GM19025 (cell line): ENCODE measurements around the gene INPP5A.
"Not testable (repeated sequence)": the region's sequence is repeated elsewhere in the genome, so short reads cannot be mapped to it uniquely, and the experiment has no call there.

Experiments used
- ATAC-seq: cut with Tn5 transposase; IDR thresholded peaks from one replicate; pipeline ENCODE4 v1.9.1; 2021; ENCODE audit warnings: mild to moderate bottlenecking, low read depth, moderate library complexity; ENCODE audit not compliant: unreplicated experiment

INPP5A gene

DNA sequence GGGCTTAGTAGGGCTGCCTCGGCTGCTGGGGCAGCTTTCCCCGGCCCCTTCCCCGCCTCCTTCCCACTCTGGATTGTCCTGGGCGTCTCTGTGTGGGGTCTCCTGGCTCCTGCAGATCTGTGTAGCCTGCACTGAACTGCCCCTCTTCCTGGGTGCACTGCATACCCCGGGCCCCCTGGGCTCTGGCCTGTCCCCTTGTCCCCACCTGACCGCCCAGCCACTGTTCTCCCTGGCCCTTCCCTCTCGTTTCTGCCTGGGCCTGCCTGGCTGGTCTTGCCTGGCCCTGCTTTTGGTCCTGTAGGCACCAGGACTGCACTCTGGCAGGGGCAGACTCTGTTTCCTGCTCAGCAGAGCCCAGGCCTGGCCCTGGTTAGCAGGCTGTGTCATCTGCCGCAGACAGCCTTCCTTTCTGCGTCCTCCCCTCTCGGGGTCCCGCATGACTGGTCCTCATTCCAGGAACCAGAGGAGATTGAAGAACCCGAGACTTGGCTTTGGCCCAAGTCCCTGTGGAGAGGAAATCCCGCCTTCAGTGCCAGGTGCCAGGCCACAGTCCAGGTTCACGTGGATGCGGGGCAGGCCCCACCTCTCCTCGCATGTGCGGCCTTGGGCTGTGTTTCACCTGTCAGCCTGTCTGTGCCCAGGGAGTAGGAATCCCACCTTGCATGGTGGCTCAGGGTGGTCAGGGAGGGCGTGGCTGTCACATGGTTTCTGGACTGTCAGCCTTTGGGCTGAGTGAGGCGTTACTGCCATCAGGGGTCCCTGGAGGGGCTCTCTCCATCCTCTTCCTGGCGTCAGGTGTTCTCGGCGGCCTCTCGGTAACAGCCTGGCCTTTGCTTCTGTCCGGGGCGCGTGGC lies 9.2 kb downstream of the INPP5A start:
- no peak for ATAC-seq

DNA sequence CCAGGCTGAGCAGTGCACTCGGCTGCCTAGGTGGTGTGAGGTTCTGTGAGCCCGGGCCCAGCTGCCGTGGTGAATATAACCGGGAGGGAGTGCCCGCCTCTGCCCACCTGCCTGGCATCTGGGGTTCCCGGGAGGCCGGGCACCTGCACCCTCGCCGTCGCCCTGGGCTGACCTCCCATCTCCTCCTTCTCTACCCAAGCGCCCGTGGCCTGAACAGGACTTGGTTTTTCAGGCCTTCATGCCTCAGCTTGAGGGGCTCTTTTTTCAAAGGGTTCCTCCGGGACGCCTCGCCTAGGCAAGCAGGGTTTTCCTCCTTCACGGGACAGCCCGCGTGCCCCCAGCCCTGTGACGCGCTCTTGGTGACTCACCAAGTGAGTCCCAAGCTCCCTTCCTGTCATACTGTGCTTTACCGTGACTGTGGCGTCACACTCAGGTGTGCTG lies 9.9 kb downstream of the INPP5A start:
- no peak for ATAC-seq

DNA sequence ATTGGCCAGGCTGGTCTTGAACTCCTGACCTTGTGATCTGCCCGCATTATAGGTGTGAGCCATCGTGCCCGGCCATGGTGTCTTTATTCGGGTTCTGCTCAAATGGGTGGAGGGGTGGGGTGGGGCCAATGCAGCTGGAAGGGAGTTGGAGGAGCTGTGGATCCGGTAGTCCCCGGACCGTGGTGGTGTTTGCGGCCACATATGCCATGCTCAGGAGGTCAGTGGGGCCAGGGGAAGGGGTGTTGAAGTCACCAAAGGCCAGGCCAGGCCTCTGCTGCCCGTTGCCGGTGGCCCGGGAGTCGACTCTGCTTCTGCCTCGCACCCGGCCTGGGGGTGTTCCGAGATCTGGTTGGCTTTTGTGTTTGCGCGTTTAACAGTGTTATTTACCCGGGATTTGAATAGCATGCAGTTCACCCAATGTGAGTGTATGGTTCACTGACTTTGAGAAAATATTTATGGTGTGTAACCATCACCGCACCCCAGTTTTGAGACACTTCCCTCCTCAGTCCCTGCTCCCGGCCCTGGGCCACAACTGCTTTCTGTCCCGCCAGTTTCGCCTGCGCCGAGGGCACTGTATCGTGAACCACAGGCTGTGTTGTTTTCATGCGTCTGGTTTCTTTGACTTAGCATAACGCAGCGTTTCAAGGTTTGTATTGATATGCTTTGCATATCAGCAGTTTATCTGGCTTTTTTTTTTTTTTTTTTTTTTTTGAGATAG lies 10.7 kb downstream of the INPP5A start:
- ATAC-seq: no peak

DNA sequence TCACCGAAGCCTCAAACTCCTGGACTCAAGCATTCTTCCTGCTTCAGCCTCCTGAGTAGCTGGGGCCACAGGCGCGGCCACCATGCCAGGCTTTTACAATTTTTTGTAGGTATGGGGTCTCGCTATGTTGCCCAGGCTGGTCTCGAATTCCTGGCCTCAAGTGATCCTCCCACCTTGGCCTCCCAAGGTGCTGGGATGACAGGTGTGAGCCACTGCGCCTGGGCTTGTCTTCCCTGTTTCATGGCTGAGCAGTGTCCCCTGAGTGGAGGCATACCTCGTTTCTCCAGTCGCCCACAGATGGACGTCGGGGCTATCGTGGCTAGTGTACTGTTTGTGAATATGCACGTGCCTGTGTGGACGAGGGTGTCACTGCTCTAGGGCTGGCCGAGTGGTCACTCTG lies 11.3 kb downstream of the INPP5A start:
- no peak for ATAC-seq

DNA sequence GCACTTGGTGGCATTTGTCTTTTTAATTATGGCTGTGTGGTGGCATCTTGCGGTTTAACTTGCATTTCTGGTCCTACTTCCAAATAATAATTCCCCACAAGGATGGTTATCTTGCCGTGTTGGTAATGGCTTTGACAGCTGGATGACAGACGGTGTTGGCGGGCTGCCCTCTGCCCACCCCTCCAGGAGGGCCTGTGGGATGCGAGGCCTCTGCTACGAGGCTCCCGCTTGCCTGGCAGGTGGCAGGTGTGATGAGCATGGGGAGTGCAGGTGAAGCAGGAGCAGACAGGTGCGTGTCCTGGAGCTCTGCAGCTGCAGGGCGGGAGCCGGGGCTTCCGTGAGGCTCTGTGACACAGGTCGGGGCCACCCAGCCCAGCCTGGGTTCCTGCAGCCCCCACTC lies 11.8 kb downstream of the INPP5A start:
- no peak for ATAC-seq

DNA sequence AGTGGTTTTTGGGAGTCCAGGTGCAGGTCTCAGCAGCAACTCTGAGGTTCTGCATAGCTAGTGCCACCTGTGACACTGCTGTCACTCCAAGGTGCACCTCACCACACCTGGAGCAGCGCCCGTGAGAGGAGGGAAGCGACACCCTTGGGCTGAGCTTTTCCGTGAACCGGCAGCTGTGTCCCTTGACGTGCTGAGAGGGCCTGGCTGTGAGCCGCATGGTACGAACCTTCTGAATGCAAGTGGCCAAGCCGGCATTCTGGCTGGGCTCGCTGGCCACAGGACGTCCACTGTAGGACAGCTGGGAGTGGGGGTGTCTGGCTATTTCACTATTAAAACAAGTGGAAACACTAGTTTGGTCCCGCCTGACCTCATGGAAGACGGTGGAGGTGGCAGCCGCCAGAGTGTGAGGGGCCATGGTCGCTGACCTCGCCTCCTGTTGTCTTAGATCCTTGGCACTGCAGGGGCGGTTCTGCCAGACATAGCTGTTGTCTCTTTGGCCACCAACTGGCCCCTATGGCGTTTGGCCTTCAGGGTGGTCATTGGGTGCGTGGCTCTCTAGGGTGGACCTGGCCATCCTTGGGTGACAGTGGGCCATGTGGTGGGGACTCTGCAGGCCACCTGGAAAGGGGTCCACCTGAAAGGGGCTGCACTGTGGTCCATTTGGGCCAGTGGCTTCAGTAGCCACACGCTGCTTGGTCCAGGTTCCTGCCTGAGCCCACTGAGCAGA lies 12.9 kb downstream of the INPP5A start:
- no peak for ATAC-seq

DNA sequence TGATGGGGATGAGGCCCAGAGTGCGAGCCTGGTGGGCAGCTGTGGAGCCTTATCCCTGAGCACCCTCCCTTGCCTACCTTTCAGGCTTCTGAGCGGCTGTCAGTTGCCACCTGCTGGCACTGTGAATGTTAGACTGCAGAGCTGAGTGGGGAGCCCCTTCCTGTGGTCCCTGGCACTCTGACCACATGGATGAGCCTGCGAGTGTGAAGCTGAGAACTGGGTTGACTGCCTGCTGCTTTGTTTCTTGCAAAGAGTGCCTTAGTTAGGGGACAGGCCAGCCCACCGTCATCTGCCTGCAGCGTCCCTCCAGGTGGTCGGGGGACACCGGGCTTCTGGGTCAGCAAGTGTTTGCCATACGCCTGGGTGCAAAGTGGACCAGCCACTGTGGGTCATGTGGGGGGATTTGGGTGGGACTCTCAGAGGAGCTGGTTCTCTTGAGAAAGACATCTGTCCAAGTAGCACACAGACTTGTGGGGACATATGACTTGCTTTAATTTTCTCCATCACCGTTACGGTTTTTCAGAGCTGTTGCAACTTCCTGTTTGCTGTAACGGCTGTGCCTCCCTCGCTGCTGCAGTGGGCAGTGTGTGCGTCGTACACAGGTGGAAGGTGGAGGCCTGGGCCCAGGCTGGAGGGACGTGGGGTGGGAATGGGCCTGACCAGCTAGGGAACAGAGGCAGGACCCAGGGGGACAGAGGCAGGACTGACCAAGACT lies 13.7 kb downstream of the INPP5A start:
- peak; percentile 57 for ATAC-seq

DNA sequence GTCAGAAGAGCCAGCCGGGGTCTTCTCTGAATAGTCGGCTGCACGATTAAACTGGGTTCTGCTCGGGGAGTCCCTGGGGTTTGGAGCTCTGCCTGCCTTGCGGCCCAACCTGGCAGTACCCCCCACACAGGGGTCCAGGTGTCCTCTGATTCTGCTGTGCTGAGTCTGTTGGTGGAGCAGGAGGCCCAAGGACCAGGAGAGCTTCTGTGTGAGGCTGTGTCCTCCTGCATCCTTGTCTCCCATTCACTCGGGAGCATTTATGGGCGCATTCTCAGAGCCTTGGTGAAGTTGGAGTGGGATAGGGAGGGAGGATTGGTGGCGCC lies 14.2 kb downstream of the INPP5A start:
- no peak for ATAC-seq

DNA sequence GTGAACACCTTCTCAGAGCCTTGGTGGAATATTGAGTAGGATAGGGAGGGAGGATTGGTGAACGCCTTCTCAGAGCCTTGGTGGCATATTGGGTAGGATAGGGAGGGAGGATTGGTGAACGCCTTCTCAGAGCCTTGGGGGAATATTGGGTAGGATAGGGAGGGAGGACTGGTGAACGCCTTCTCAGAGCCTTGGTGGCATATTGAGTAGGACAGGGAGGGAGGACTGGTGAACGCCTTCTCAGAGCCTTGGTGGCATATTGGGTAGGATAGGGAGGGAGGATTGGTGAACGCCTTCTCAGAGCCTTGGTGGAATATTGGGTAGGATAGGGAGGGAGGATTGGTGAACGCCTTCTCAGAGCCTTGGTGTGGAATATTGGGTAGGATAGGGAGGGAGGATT lies 15.0 kb downstream of the INPP5A start:
- not testable (repeated sequence) for ATAC-seq

DNA sequence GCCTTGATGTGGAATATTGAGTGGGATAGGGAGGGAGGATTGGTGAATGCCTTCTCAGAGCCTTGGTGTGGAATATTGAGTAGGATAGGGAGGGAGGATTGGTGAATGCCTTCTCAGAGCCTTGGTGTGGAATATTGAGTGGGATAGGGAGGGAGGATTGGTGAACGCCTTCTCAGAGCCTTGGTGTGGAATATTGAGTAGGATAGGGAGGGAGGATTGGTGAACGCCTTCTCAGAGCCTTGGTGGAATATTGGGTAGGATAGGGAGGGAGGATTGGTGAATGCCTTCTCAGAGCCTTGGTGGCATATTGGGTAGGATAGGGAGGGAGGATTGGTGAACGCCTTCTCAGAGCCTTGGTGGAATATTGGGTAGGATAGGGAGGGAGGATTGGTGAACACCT lies 16.0 kb downstream of the INPP5A start:
- ATAC-seq: not testable (repeated sequence)

DNA sequence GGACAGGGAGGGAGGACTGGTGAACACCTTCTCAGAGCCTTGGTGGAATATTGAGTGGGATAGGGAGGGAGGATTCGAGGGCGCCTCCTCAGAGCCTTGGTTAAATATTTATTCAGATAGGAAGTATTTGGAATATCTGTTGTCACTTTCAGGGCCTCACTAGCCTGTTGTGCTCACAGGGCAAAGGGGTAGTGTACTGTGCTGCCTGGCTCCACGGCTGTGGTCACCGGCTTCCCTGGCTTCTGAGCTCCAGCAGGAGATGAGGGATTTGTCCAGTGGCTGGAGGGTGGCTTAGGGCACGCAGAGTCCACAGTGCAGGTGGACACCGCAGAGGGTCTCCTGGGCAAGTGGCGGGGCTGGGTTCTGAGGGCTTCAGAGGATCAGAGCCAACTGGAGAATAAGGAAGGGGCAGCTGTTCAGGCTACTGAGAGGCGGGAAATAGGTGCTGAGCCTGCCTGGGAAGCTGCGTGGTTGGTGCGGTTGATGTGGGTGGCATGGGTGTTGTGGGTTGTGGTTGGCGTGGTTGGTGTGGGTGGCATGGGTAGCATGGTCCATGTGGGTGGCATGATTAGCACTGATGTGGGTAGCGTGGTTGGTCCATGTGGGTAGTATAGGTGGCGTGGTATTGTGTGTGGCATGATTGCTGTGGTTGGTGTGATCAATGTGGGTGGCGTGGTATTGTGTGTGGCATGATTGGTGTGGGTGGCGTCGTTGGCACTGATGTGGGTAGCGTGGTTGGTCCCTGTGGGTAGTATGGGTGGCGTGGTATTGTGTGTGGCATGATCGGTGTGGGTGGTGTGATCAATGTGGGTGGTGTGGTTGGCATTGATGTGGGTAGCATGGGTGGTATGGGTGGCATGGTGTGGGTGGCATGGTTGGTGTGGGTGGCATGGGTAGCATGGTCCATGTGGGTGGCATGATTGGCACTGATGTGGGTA lies 16.7 kb downstream of the INPP5A start:
- no peak for ATAC-seq

DNA sequence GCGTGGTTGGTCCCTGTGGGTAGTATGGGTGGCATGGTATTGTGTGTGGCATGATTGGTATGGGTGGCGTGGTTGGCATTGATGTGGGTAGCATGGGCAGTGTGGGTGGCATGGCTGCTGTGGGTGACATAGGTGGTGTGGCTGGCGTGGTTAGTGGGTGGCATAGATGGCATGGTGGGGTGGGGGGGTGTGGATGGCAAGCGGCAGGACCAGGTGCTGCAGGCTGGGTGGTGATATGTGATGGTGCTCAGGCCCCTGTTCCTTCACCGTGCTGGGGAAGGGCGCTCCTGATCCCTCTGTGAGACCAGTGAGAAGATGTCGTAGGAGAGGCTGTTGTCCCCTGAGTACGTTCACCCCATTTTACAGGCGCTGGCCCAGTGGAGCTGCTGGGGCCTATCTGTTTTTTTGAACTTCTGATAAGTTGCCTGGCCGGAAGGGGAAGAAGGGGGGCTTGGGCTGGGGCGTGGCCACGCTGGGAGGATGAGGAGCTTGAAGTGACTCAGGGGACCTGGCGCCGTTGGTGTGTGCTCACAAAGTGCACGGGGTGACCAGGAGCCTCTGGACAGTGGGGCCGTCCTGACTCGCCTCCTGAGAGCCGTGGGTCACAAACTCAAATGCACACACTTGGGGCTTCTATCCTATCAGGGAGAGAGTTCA lies 17.5 kb downstream of the INPP5A start:
- ATAC-seq: no peak

DNA sequence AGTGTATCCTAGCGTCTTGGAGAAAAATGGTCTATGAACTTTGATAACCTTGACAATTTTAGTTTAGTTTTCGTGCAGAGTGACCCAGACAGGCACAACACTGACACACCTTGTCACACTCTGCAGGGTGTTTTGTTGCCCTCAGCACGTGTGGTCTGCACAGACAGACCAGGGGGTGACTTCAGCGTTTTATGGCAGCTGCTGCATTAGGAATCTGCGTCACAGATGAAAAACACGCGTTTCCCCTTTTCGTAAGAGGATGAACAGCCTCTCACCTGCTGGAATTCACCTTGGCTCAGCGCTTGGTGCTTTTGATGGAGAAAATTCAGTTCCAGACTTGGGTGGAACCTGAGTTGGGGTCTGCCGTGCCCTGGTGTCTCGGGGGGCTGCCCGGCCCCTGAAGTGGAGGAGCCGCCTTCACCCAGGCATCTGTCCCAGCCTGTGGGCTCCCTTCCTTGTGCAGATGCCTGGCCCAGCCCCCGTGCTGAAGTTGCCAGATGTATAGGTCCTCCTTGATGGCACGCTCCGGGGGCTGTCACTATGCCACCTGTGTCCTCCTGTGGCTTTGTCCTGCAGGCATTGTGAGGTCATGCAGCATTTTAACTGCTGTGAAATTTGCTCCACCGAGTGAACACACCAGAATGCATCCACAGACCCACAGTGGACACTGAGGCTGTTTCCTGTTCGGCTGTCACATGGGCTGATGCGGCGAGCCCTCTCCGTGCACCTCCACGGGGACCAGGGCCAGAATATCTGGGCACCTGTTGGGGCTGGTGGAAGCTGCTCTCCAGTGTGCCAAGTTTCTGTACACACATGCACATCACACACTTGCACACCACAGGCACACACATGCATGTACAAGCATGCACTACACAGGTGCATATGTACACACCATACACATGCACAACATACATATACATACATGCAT lies 18.3 kb downstream of the INPP5A start:
- no peak for ATAC-seq

DNA sequence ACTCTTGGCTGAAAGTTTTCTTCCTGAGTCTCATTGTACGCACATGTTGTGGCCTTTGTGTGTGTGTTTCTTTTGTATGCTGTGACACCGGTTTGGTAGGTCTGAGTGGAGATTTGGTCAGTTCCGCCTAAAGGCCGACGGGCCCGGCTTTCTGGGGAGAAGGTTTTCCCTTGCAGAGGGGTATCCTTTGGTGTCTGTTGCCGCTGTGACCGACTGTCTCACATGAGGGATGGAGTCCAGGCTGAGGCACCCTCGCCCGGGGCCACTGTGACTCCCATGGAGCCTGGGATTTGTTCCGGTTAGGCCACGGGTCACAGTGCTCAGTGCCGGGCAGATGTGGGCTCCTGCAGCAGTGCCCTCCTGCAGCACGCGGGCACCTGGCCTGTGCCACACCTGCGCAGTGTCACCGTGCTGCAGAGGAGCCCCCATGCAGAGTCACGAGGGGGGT lies 19.4 kb downstream of the INPP5A start:
- no peak for ATAC-seq

DNA sequence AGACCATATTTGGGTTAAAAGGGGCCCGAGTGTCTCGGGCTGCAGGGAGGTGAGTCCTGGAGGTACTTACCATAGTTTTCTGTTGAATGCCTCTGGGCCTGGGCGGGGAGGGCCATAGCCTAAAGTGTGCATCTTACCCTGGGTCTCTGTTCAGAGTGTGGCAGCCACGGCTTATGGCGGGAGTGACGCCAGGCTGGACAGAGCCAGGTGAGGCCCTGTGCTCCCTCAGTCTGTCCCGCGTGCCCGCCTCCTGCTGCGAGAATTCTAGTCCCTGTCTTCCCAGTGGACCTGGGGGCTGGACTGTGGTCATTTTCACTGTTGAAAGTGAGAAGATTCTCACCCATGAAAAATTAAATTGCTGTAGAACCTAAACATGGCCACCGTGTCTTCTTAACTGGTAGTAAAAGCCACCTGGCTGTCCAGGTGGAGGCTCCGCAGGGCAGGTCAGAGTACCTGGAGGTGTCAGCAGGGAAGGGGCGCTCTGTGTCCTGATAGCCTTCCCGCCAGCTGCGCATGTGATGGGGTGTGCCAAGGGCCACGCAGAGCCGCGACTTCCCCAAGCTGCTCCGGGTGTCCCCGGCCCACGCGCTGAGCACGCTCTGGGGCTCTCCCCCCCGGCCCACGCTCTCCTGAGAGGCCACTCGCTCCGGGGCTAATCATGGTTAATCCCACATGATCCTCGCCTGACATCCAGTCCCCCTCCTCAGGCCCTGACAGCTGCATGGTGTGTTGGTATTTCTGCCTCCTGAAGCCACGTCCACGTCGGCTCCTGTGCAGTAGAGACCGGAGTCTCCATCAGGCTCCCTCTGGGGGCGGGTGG lies 20.3 kb downstream of the INPP5A start:
- ATAC-seq: no peak

DNA sequence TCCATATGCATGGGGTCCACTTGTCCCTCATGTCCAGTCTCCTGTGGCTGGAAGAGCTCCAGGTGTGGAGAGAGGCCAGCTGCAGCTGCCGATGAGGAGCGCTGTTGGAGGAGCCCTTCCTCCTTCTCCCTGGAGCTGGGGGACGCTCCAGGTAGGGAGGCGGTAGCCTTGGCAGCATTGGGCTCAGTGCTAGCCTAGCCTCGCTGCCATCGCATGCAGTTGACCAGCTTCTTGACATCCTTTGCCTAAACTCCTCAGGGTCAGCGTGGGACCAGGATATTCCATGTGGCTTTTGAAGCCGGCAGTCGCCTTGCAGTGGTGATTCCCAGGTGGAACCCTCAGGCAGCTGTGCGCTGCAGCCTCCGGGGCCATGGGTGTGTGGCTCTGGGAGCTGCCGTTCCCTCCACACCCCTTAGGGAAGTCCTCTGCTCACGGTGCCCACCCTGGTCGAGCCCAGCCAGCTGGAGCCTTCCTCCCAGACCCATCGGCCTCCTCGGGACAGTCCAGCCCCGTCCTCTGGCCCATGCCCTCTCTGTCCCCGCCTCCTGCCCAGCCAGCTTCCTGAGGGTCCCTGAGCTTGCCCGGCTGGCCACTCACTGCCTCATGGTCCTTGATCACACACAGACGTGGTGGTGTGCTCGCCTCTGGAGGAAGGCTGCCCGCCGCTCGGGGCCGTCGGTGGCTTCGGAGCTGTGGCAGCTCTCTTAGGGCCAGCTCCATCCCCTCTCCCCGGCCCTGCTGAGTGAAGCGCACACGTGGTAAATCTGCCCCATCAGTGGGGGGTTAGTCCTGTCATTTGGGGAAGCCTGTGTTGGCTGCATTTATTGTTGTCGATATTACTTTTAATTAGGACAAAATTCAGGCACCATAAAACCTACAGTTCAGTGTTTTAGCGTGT lies 21.2 kb downstream of the INPP5A start:
- no peak for ATAC-seq
